Trophoblast cell (in vitro differentiated cells and primary cell): ENCODE data around the gene KIRREL3.

Experiments
- DNase-seq, 2 donors: peaks; one replicate each; pipeline ENCODE4 v3.0.0-alpha.2; 2016
- H2AFZ ChIP-seq: 2 replicates; pipeline ENCODE4 v1.6.1; 2013; ENCODE audit warnings: low read length, moderate library complexity, mild to moderate bottlenecking; ENCODE audit not compliant: insufficient read depth, poor library complexity
- H2AK5ac ChIP-seq: 2 replicates; pipeline ENCODE4 v1.6.1; 2013; ENCODE audit warnings: mild to moderate bottlenecking, low read length
- H2BK120ac ChIP-seq: 2 replicates; pipeline ENCODE4 v1.6.1; 2013; ENCODE audit warnings: low read length, mild to moderate bottlenecking, moderate library complexity; ENCODE audit not compliant: insufficient read depth, poor library complexity
- H2BK12ac ChIP-seq: 2 replicates; pipeline ENCODE4 v1.6.1; 2013; ENCODE audit warnings: mild to moderate bottlenecking, low read length, moderate library complexity
- H2BK5ac ChIP-seq: 2 replicates; pipeline ENCODE4 v1.6.1; 2013; ENCODE audit warnings: low read length, low read depth, moderate library complexity, mild to moderate bottlenecking; ENCODE audit not compliant: poor library complexity
- H3K14ac ChIP-seq: 2 replicates; pipeline ENCODE4 v1.6.1; 2013; ENCODE audit warnings: mild to moderate bottlenecking, low read length
- H3K18ac ChIP-seq: 2 replicates; pipeline ENCODE4 v1.6.1; 2013; ENCODE audit warnings: mild to moderate bottlenecking, low read length
- H3K23ac ChIP-seq: 2 replicates; pipeline ENCODE4 v1.6.1; 2013; ENCODE audit warnings: low read length
- H3K27ac ChIP-seq: 2 replicates; pipeline ENCODE4 v1.5.1; 2013; ENCODE audit warnings: low read depth, mild to moderate bottlenecking, inconsistent platforms, low read length, moderate library complexity
- H3K27me3 ChIP-seq: 2 replicates; pipeline ENCODE4 v1.6.1; 2013; ENCODE audit warnings: inconsistent platforms, mild to moderate bottlenecking, low read length, moderate library complexity; ENCODE audit not compliant: insufficient read depth
- H3K36me3 ChIP-seq, 2 experiments: 1 replicate in 1 of 2; 2 replicates in 1 of 2; pipeline ENCODE4 v1.6.1; 2013; ENCODE audit warnings: low read length in 2 of 2, mild to moderate bottlenecking in 2 of 2, moderate library complexity in 1 of 2; ENCODE audit not compliant: insufficient read depth in 2 of 2, control insufficient read depth in 1 of 2
- H3K4ac ChIP-seq: 2 replicates; pipeline ENCODE4 v1.6.1; 2013; ENCODE audit warnings: low read depth, mild to moderate bottlenecking, low read length, moderate library complexity
- H3K4me1 ChIP-seq, 2 experiments: 1 replicate in 1 of 2; 2 replicates in 1 of 2; pipeline ENCODE4 v1.6.1; 2013; ENCODE audit warnings: low read length in 2 of 2, mild to moderate bottlenecking in 2 of 2, moderate library complexity in 1 of 2; ENCODE audit not compliant: insufficient read depth in 2 of 2, control insufficient read depth in 1 of 2
- H3K4me2 ChIP-seq: 2 replicates; pipeline ENCODE4 v1.6.1; 2013; ENCODE audit warnings: inconsistent platforms, mild to moderate bottlenecking, low read length, moderate library complexity
- H3K4me3 ChIP-seq: 2 replicates; pipeline ENCODE4 v1.5.1; 2013; ENCODE audit warnings: mild to moderate bottlenecking, low read depth, low read length, inconsistent platforms
- H3K79me1 ChIP-seq: one replicate; pipeline ENCODE4 v1.6.1; 2013; ENCODE audit warnings: low read length
- H3K79me2 ChIP-seq: 2 replicates; pipeline ENCODE4 v1.6.1; 2013; ENCODE audit warnings: low read length, mild to moderate bottlenecking; ENCODE audit not compliant: control insufficient read depth, insufficient read depth, poor library complexity
- H3K9ac ChIP-seq: 2 replicates; pipeline ENCODE4 v1.6.1; 2013; ENCODE audit warnings: mild to moderate bottlenecking, low read length
- H3K9me3 ChIP-seq: 2 replicates; pipeline ENCODE4 v1.6.1; 2013; ENCODE audit warnings: low read depth, mild to moderate bottlenecking, control low read depth, inconsistent platforms, low read length; ENCODE audit not compliant: insufficient read depth
- H4K12ac ChIP-seq: 2 replicates; pipeline ENCODE4 v1.6.1; 2013; ENCODE audit warnings: low read depth, mild to moderate bottlenecking, low read length, moderate library complexity
- H4K8ac ChIP-seq: 2 replicates; pipeline ENCODE4 v1.6.1; 2013; ENCODE audit warnings: low read depth, mild to moderate bottlenecking, low read length, moderate library complexity
- H4K91ac ChIP-seq: one replicate; pipeline ENCODE4 v1.6.1; 2013; ENCODE audit warnings: low read depth, mild to moderate bottlenecking, low read length, moderate library complexity
- WGBS: extraction: QIAGEN DNeasy Blood & Tissue Kit; methylation state at CpG from one replicate; pipeline ENCODE4 v1.1.7; 2013; ENCODE audit warnings: missing lambda C conversion rate; ENCODE audit not compliant: insufficient read length, insufficient coverage; ENCODE audit errors: extremely low coverage; 5-methylcytosine and 5-hydroxymethylcytosine counted together

The KIRREL3 gene

DNA sequence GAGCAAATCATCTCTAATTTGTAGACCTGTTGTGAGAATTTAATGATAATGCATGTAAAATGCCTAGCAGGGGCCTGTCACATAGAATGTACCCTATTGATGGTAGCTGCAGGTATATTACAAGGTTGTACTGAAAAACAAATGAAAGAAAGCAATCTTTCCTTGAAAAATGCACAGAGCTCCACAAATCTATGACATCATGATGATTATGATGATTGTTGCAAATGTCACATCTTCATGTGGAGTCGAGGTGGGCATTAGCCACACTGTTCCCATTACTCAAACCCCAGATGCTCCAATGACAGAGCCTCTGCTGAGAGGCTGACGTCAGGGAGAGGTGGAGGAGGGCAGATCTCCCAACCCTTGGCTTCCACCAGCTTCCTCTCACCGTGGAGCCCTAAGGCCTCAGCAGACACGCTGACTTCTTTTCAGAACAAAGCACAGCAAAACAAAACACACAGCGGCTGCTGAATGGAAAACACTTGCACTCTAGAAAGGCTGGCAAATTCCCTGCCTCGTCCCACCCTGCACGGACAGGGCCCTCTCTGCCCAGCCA lies 298.3 kb downstream of the KIRREL3 start:
- Histone ChIP-seq H3K14ac (no peak overlapping the region), H3K9ac (no peak overlapping the region), H2BK120ac (no peak overlapping the region), H4K91ac (no peak overlapping the region), H3K4ac (no peak overlapping the region), H3K18ac (no peak overlapping the region), H3K23ac (no peak overlapping the region), H3K9me3 (peaks cover 2% of the 10 kb centered on the region), H3K4me1 (peaks cover 0 to 6% of the 10 kb centered on the region in 2 experiments), H2AK5ac (no peak overlapping the region), H3K36me3 (no peaks in the 10 kb centered on the region), H3K79me2 (no peaks in the 10 kb centered on the region), H3K27me3 (no peaks in the 10 kb centered on the region), H4K12ac (no peak overlapping the region), H3K27ac (no peak overlapping the region), H3K4me2 (no peak overlapping the region), H3K4me3 (no peak overlapping the region), H2BK5ac (no peak overlapping the region), H4K8ac (no peak overlapping the region), H3K79me1 (no peaks in the 10 kb centered on the region), H2AFZ (no peak overlapping the region), H2BK12ac (no peak overlapping the region)
- no peak for DNase-seq
- no CpG with 5 or more reads among the region's 7 CpGs for WGBS

DNA sequence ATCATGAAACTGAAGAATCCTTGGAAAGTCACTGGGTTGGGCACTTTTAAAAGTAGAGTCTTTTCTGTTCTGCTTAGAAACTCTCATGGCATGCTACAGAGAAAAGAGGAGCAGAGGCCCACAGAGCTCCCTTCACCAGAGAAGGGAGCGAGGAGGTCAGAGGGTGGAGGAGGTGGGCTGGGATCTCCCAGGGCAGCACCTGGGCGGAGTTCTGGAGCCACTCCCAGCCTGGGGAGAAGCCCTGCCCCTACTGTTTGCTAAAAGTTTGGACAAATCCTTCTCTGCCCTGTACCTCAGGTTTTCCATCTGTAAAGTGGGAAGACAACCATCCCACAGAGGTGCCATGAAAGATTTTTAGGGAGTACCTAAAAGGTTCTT lies 299.1 kb downstream of the KIRREL3 start:
- no CpG with 5 or more reads among the region's 2 CpGs for WGBS
- H3K9ac ChIP-seq, result no peak overlapping the region
- H2BK120ac ChIP-seq, result no peak overlapping the region
- H2AFZ ChIP-seq, result no peak overlapping the region
- no peak overlapping the region for H3K23ac ChIP-seq
- no peak overlapping the region for H2BK12ac ChIP-seq
- H3K27ac ChIP-seq, result no peak overlapping the region
- no peak for DNase-seq
- H2AK5ac ChIP-seq, result no peak overlapping the region
- no peaks in the 10 kb centered on the region for H3K79me1 ChIP-seq
- H3K27me3 ChIP-seq, result no peaks in the 10 kb centered on the region
- H3K4ac ChIP-seq, result no peak overlapping the region
- H2BK5ac ChIP-seq, result no peak overlapping the region
- H3K4me3 ChIP-seq, result no peak overlapping the region
- peaks cover 0 to 6% of the 10 kb centered on the region in 2 experiments for H3K4me1 ChIP-seq
- no peak overlapping the region for H3K14ac ChIP-seq
- peaks cover 2% of the 10 kb centered on the region for H3K9me3 ChIP-seq
- H4K12ac ChIP-seq, result no peak overlapping the region
- no peaks in the 10 kb centered on the region for H3K79me2 ChIP-seq
- no peak overlapping the region for H3K18ac ChIP-seq
- no peaks in the 10 kb centered on the region for H3K36me3 ChIP-seq
- no peak overlapping the region for H4K8ac ChIP-seq
- no peak overlapping the region for H4K91ac ChIP-seq
- H3K4me2 ChIP-seq, result no peak overlapping the region

- Histone ChIP-seq H3K36me3 (no peaks in the 10 kb centered on the region), H2BK120ac (no peak overlapping the region), H3K23ac (no peak overlapping the region), H2AFZ (no peak overlapping the region), H3K27ac (no peak overlapping the region), H3K9ac (no peak overlapping the region), H2AK5ac (no peak overlapping the region), H3K14ac (no peak overlapping the region), H2BK5ac (no peak overlapping the region), H3K4me3 (no peak overlapping the region), H3K27me3 (no peaks in the 10 kb centered on the region), H4K91ac (no peak overlapping the region), H3K4me1 (peaks cover 0 to 6% of the 10 kb centered on the region in 2 experiments), H3K4ac (no peak overlapping the region), H3K79me1 (no peaks in the 10 kb centered on the region), H3K79me2 (no peaks in the 10 kb centered on the region), H4K12ac (no peak overlapping the region), H4K8ac (no peak overlapping the region), H3K9me3 (peaks cover 3% of the 10 kb centered on the region), H3K18ac (no peak overlapping the region), H2BK12ac (no peak overlapping the region), H3K4me2 (no peak overlapping the region)
- WGBS, result no CpG with 5 or more reads among the region's 9 CpGs
- no peak for DNase-seq
Measured at GRCh38 chr11:126700768-126701519, 299.6 kb downstream of the KIRREL3 start.

DNA sequence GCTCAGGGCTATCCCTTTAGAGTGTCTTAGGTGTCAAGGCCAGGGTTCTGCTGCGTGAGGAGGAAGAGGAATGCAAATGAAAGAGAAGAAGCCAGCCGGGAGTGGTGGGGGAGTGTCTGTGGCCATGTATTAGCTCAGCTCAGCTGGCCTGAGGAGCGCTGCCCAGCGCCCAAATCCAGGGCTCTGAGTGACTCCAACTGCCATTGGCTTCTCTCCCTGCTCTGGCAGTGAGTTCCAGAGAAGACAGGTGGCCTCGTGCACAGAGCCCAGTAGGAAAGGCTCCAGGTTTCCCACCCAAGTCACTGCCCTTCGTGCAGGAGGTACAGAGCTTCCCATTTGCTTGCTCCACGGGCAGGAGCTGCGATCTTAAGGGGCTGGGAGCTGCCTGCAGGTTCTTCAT lies 302.0 kb downstream of the KIRREL3 start:
- Histone ChIP-seq H3K14ac (no peak overlapping the region), H3K4ac (no peak overlapping the region), H3K4me1 (peaks cover 0 to 4% of the 10 kb centered on the region in 2 experiments), H2BK5ac (no peak overlapping the region), H3K36me3 (no peaks in the 10 kb centered on the region), H3K4me2 (no peak overlapping the region), H4K8ac (no peak overlapping the region), H2AK5ac (no peak overlapping the region), H3K9me3 (peaks cover 5% of the 10 kb centered on the region), H3K79me2 (no peaks in the 10 kb centered on the region), H3K27ac (no peak overlapping the region), H4K91ac (no peak overlapping the region), H2BK120ac (no peak overlapping the region), H3K18ac (no peak overlapping the region), H3K4me3 (no peak overlapping the region), H3K9ac (no peak overlapping the region), H2AFZ (no peak overlapping the region), H3K27me3 (no peaks in the 10 kb centered on the region), H3K79me1 (no peaks in the 10 kb centered on the region), H2BK12ac (no peak overlapping the region), H3K23ac (no peak overlapping the region), H4K12ac (no peak overlapping the region)
- no peak for DNase-seq
- no CpG with 5 or more reads among the region's 8 CpGs for WGBS
